K562 (cell line): Measurements from ENCODE around the gene CASP5. TPM values are rescaled to one million over a fixed set of nuclear protein-coding genes. Genes with fewer than 3 reads are reported as not detected.

Experiments
- CBFA2T3 ChIP-seq: fragments of 450-650 bp; IDR thresholded peaks from 2 replicates; pipeline ENCODE4 v1.6.1; 2017
- HMG20B ChIP-seq: fragments of 250-450 bp; sonication (Bioruptor Pico); IDR thresholded peaks from 2 replicates; pipeline ENCODE4 v1.5.0; 2021; ENCODE audit warnings: mild to moderate bottlenecking
- LEF1 ChIP-seq: fragments of 450-650 bp; IDR thresholded peaks from 2 replicates; pipeline ENCODE4 v1.6.1; 2016; ENCODE audit warnings: mild to moderate bottlenecking
- NBN ChIP-seq: fragments of 450-650 bp; IDR thresholded peaks from 2 replicates; pipeline ENCODE4 v1.6.1; 2016; ENCODE audit warnings: low read depth, mild to moderate bottlenecking
- YBX1 ChIP-seq: fragments of 450-650 bp; IDR thresholded peaks from 2 replicates; pipeline ENCODE4 v1.7.1; 2016; ENCODE audit warnings: mild to moderate bottlenecking
- ZNF3 ChIP-seq: fragments of 250-450 bp; sonication (Bioruptor Pico); IDR thresholded peaks from 2 replicates; pipeline ENCODE4 v1.5.0; 2021; ENCODE audit warnings: mild to moderate bottlenecking, moderate library complexity
- polyA plus RNA-seq, 8 experiments: library from polyadenylated mRNA; depleted of rRNA in 4 of 8; stranded (reverse) in 5 of 8; unstranded in 3 of 8; fragments of >200 nt; fragmentation: Nextera tagmentation in 2 of 8; fragmentation: Illumina TruSeq in 1 of 8; extraction: Ambion mirVana in 2 of 8; extraction: Trizol in 1 of 8; gene quantifications; 2 replicates each; pipeline versions ENCODE4 v1.2.1 to v1.2.3, GENCODE V29; 2011 to 2014; ENCODE audit warnings: inconsistent platforms in 1 of 8, missing spikeins in 1 of 8
- total RNA-seq, 7 experiments: library from RNA; depleted of rRNA in 6 of 7; stranded (reverse); fragments of >200 nt in 6 of 7; fragmentation: Illumina TruSeq in 2 of 7; extraction: Trizol in 2 of 7; gene quantifications; 2 replicates each; pipeline versions ENCODE4 v1.2.1 to v1.2.3, GENCODE V29; 2011 to 2021; ENCODE audit warnings: low replicate concordance in 1 of 7
- TF ChIP-seq, protein P1 (sequence below): fragments of 450-650 bp; formaldehyde crosslinking; IDR thresholded peaks from 2 replicates; pipeline ENCODE4 v1.4.0; 2022; ENCODE audit warnings: missing genetic modification characterization
- TF ChIP-seq, protein P2 (sequence below): fragments of 450-650 bp; IDR thresholded peaks from 2 replicates; pipeline ENCODE4 v1.6.1; 2017; ENCODE audit warnings: antibody characterized with exemption
- TF ChIP-seq, protein P3 (sequence below): sonication (generic); formaldehyde crosslinking; IDR thresholded peaks from 2 replicates; pipeline ENCODE4 v1.8.0; 2023; ENCODE audit warnings: missing genetic modification reagents, mild to moderate bottlenecking, borderline replicate concordance

CASP5 gene
- total and polyA plus RNA-seq, 9 of the 15 experiments (the other 6 are each of a cell fraction or from before 2014, with no cell fraction given), result not detected

DNA sequence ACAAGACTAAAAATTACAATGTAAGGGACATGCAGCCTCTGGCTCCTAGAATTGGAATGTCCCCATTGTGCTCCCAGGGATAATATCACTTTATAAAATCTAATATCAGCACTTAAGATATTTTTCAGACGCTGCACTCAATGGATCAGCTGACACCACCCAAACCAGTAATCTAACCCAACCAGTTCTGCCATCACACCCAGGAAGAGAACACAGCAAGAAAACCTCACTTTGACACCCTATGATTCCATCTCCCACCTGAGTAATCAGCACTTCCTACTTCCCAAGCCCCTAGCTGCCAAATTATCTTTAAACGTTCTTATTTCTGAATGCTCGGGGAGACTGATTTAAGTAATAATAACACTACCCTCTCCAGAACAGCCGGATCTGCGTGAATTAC, 57.2 kb downstream of the CASP5 start (continued):
- TF ChIP-seq, protein P1, sequence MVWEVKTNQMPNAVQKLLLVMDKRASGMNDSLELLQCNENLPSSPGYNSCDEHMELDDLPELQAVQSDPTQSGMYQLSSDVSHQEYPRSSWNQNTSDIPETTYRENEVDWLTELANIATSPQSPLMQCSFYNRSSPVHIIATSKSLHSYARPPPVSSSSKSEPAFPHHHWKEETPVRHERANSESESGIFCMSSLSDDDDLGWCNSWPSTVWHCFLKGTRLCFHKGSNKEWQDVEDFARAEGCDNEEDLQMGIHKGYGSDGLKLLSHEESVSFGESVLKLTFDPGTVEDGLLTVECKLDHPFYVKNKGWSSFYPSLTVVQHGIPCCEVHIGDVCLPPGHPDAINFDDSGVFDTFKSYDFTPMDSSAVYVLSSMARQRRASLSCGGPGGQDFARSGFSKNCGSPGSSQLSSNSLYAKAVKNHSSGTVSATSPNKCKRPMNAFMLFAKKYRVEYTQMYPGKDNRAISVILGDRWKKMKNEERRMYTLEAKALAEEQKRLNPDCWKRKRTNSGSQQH (CRISPR knock-in tag), result no peak
- no peak for TF ChIP-seq YBX1
- no peak for TF ChIP-seq ZNF3 (CRISPR knock-in tag)
- no peak for TF ChIP-seq CBFA2T3
- TF ChIP-seq, protein P2, sequence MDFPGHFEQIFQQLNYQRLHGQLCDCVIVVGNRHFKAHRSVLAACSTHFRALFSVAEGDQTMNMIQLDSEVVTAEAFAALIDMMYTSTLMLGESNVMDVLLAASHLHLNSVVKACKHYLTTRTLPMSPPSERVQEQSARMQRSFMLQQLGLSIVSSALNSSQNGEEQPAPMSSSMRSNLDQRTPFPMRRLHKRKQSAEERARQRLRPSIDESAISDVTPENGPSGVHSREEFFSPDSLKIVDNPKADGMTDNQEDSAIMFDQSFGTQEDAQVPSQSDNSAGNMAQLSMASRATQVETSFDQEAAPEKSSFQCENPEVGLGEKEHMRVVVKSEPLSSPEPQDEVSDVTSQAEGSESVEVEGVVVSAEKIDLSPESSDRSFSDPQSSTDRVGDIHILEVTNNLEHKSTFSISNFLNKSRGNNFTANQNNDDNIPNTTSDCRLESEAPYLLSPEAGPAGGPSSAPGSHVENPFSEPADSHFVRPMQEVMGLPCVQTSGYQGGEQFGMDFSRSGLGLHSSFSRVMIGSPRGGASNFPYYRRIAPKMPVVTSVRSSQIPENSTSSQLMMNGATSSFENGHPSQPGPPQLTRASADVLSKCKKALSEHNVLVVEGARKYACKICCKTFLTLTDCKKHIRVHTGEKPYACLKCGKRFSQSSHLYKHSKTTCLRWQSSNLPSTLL, result no peak
- no peak for TF ChIP-seq NBN
- TF ChIP-seq, protein P3, sequence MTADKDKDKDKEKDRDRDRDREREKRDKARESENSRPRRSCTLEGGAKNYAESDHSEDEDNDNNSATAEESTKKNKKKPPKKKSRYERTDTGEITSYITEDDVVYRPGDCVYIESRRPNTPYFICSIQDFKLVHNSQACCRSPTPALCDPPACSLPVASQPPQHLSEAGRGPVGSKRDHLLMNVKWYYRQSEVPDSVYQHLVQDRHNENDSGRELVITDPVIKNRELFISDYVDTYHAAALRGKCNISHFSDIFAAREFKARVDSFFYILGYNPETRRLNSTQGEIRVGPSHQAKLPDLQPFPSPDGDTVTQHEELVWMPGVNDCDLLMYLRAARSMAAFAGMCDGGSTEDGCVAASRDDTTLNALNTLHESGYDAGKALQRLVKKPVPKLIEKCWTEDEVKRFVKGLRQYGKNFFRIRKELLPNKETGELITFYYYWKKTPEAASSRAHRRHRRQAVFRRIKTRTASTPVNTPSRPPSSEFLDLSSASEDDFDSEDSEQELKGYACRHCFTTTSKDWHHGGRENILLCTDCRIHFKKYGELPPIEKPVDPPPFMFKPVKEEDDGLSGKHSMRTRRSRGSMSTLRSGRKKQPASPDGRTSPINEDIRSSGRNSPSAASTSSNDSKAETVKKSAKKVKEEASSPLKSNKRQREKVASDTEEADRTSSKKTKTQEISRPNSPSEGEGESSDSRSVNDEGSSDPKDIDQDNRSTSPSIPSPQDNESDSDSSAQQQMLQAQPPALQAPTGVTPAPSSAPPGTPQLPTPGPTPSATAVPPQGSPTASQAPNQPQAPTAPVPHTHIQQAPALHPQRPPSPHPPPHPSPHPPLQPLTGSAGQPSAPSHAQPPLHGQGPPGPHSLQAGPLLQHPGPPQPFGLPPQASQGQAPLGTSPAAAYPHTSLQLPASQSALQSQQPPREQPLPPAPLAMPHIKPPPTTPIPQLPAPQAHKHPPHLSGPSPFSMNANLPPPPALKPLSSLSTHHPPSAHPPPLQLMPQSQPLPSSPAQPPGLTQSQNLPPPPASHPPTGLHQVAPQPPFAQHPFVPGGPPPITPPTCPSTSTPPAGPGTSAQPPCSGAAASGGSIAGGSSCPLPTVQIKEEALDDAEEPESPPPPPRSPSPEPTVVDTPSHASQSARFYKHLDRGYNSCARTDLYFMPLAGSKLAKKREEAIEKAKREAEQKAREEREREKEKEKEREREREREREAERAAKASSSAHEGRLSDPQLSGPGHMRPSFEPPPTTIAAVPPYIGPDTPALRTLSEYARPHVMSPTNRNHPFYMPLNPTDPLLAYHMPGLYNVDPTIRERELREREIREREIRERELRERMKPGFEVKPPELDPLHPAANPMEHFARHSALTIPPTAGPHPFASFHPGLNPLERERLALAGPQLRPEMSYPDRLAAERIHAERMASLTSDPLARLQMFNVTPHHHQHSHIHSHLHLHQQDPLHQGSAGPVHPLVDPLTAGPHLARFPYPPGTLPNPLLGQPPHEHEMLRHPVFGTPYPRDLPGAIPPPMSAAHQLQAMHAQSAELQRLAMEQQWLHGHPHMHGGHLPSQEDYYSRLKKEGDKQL (CRISPR knock-in tag), result no peak
- TF ChIP-seq LEF1, result no peak
- TF ChIP-seq HMG20B (CRISPR knock-in tag), result no peak
